Activated T-helper 1 cell treated with anti-CD3 and anti-CD28 coated beads, Interleukin-2, amount 50 U/mL, for 16 hours (primary cell): Measurements from ENCODE around the gene ATXN3L.
"Not testable (repeated sequence)": the region's sequence is repeated elsewhere in the genome, so short reads cannot be mapped to it uniquely, and the experiment has no call there.

ENCODE experiments used
- DNase-seq, 2 donors: peaks; one replicate each; pipeline ENCODE4 v3.0.0-alpha.2; 2020; ENCODE audit warnings: low read depth in 1 of 2, low spot score in 1 of 2

The ATXN3L gene

GRCh38 chrX:13307041-13307440 is 12.8 kb downstream of the ATXN3L start:
- no peak for DNase-seq

- no peak for DNase-seq
These were observed 14.7 kb downstream of the ATXN3L start for GRCh38 chrX:13305108-13305507.

- DNase-seq, result no peak
These were observed 15.8 kb downstream of the ATXN3L start for GRCh38 chrX:13304052-13304451.

- not testable (repeated sequence) for DNase-seq
These were observed 16.6 kb downstream of the ATXN3L start for GRCh38 chrX:13303248-13303647.

- DNase-seq, result no peak
These were observed 21.0 kb downstream of the ATXN3L start for GRCh38 chrX:13298836-13299235.

GRCh38 chrX:13295841-13296240 is 24.0 kb downstream of the ATXN3L start:
- DNase-seq, result no peak

- DNase-seq, result no peak
These were observed 26.2 kb downstream of the ATXN3L start for GRCh38 chrX:13293700-13294099.

- no peak for DNase-seq
These were observed 28.8 kb downstream of the ATXN3L start for GRCh38 chrX:13290891-13291614.

GRCh38 chrX:13288671-13289070 is 31.2 kb downstream of the ATXN3L start:
- no peak for DNase-seq

GRCh38 chrX:13287816-13288215 is 32.0 kb downstream of the ATXN3L start:
- DNase-seq, result no peak

GRCh38 chrX:13285693-13286092 is 34.2 kb downstream of the ATXN3L start:
- DNase-seq, result no peak

- DNase-seq, result no peak
These were observed 34.6 kb downstream of the ATXN3L start for GRCh38 chrX:13285229-13285628.

GRCh38 chrX:13284570-13284969 is 35.3 kb downstream of the ATXN3L start:
- no peak for DNase-seq

- DNase-seq, result no peak
These were observed 35.8 kb downstream of the ATXN3L start for GRCh38 chrX:13283950-13284546.

GRCh38 chrX:13283512-13283911 is 36.3 kb downstream of the ATXN3L start:
- no peak for DNase-seq

GRCh38 chrX:13281289-13281688 is 38.6 kb downstream of the ATXN3L start:
- DNase-seq, result no peak

GRCh38 chrX:13279279-13280018 is 40.4 kb downstream of the ATXN3L start:
- no peak for DNase-seq

GRCh38 chrX:13277539-13277938 is 42.3 kb downstream of the ATXN3L start:
- DNase-seq, result no peak

GRCh38 chrX:13276991-13277390 is 42.9 kb downstream of the ATXN3L start:
- no peak for DNase-seq

GRCh38 chrX:13275031-13275430 is 44.8 kb downstream of the ATXN3L start:
- DNase-seq, result no peak

- DNase-seq, result no peak
These were observed 47.4 kb downstream of the ATXN3L start for GRCh38 chrX:13272426-13272825.

- no peak for DNase-seq
These were observed 48.3 kb downstream of the ATXN3L start for GRCh38 chrX:13271511-13271910.
